HepG2 (cell line): ENCODE measurements around the gene RAP1GAP2. TPM values are rescaled to one million over a fixed set of nuclear protein-coding genes. Genes with fewer than 3 reads are reported as not detected.

Experiments used
- CBX2 ChIP-seq, 2 experiments: fragments of 200-600 bp in 1 of 2; sonication (generic); formaldehyde crosslinking in 1 of 2; IDR thresholded peaks; 2 replicates each; pipeline versions ENCODE4 v1.7.0 to v1.8.1; 2018 to 2022; ENCODE audit warnings: low read depth in 2 of 2, low read length in 1 of 2, mild to moderate bottlenecking in 1 of 2, missing genetic modification reagents in 1 of 2
- HDAC6 ChIP-seq: fragments of 200-600 bp; sonication (generic); IDR thresholded peaks from 2 replicates; pipeline ENCODE4 v1.7.0; 2017; ENCODE audit warnings: mild to moderate bottlenecking, antibody characterized with exemption, low read length, low read depth
- JARID2 ChIP-seq: sonication (generic); formaldehyde crosslinking; IDR thresholded peaks from 2 replicates; pipeline ENCODE4 v1.8.1; 2023; ENCODE audit warnings: missing genetic modification reagents, inconsistent platforms; ENCODE audit not compliant: insufficient replicate concordance
- PAXIP1 ChIP-seq: sonication (generic); formaldehyde crosslinking; conservative IDR thresholded peaks from 2 replicates; pipeline ENCODE4 v1.4.0; 2020; ENCODE audit warnings: mild to moderate bottlenecking, missing genetic modification reagents, moderate library complexity
- POGK ChIP-seq: sonication (generic); formaldehyde crosslinking; conservative IDR thresholded peaks from 2 replicates; pipeline ENCODE4 v1.8.0; 2022; ENCODE audit warnings: mild to moderate bottlenecking, moderate library complexity, missing genetic modification reagents
- RARG ChIP-seq: sonication (generic); formaldehyde crosslinking; IDR thresholded peaks from 2 replicates; pipeline ENCODE4 v1.4.0; 2020; ENCODE audit warnings: low read depth, mild to moderate bottlenecking, missing genetic modification reagents
- REL ChIP-seq: sonication (generic); formaldehyde crosslinking; conservative IDR thresholded peaks from 2 replicates; pipeline ENCODE4 v1.8.0; 2022; ENCODE audit warnings: mild to moderate bottlenecking, missing genetic modification reagents, moderate library complexity
- RORA ChIP-seq: sonication (generic); formaldehyde crosslinking; IDR thresholded peaks from 2 replicates; pipeline ENCODE4 v1.5.0; 2020; ENCODE audit warnings: mild to moderate bottlenecking, missing genetic modification reagents, moderate library complexity
- RXRA ChIP-seq: sonication (generic); formaldehyde crosslinking; IDR thresholded peaks from 2 replicates; pipeline ENCODE4 v1.5.1; 2020; ENCODE audit warnings: missing genetic modification reagents
- SP1 ChIP-seq, 2 experiments: fragments of 450-650 bp in 1 of 2; sonication (generic) in 1 of 2; formaldehyde crosslinking in 1 of 2; IDR thresholded peaks; 2 replicates each; pipeline versions ENCODE4 v1.4.0 to v1.6.1; 2016 to 2020; ENCODE audit warnings: missing genetic modification reagents in 1 of 2
- ZNF251 ChIP-seq: sonication (generic); formaldehyde crosslinking; IDR thresholded peaks from 2 replicates; pipeline ENCODE4 v1.9.0; 2021; ENCODE audit warnings: mild to moderate bottlenecking, missing genetic modification reagents
- ZNF318 ChIP-seq: sonication (generic); formaldehyde crosslinking; IDR thresholded peaks from 2 replicates; pipeline ENCODE4 v1.4.0; 2020; ENCODE audit warnings: mild to moderate bottlenecking, missing genetic modification reagents
- ZNF766 ChIP-seq: sonication (generic); formaldehyde crosslinking; IDR thresholded peaks from 2 replicates; pipeline ENCODE4 v1.5.0; 2020; ENCODE audit warnings: missing genetic modification reagents, borderline replicate concordance
- ZNF883 ChIP-seq: sonication (generic); formaldehyde crosslinking; IDR thresholded peaks from 2 replicates; pipeline ENCODE4 v1.5.1; 2020; ENCODE audit warnings: mild to moderate bottlenecking, missing genetic modification reagents; ENCODE audit errors: not compliant biosample characterization
- polyA plus RNA-seq, 8 experiments: library from polyadenylated mRNA; depleted of rRNA in 3 of 8; stranded (reverse) in 7 of 8; unstranded in 1 of 8; fragments of >200 nt; fragmentation: Illumina TruSeq in 4 of 8; extraction: Trizol in 4 of 8; gene quantifications; 2 replicates each; pipeline versions ENCODE4 v1.2.1 to v1.2.3, GENCODE V29; 2011 to 2016; ENCODE audit warnings: low read depth in 4 of 8, missing spikeins in 1 of 8, mixed read lengths in 1 of 8; ENCODE audit not compliant: insufficient read depth in 1 of 8
- total RNA-seq, 5 experiments: library from RNA; depleted of rRNA; stranded (reverse); fragments of >200 nt; fragmentation: Illumina TruSeq; extraction: Trizol; gene quantifications; 2 replicates each; pipeline ENCODE4 v1.2.3, GENCODE V29; 2016; ENCODE audit warnings: low read depth in 1 of 5

The RAP1GAP2 gene
- total and polyA plus RNA-seq, 2 of the 13 experiments (the other 11 are each of a cell fraction or from before 2014, with no cell fraction given): 10.9 to 12.0 TPM

GRCh38 chr17:3048727-3049471, 252.7 kb downstream of the RAP1GAP2 start (continued):
- TF ChIP-seq PAXIP1 (CRISPR knock-in tag) (no peak; the same call in 1 of the 2 replicates), REL (CRISPR knock-in tag) (no peak), RXRA (CRISPR knock-in tag) (no peak), SP1 (IDR thresholded peaks at IDR 0.05) (no peak), SP1 (CRISPR knock-in tag; IDR thresholded peaks at IDR 0.05) (peak; percentile 39; the same call in 1 of the 2 replicates), HDAC6 (no peak), ZNF251 (CRISPR knock-in tag) (no peak), RARG (CRISPR knock-in tag) (no peak), ZNF318 (CRISPR knock-in tag) (no peak), RORA (CRISPR knock-in tag) (no peak), ZNF883 (no peak), POGK (0 out of 2 replicates have a peak, but pooled peaks have one; percentile 44), CBX2 (IDR thresholded peaks at IDR 0.05; ENCODE audit: low read depth, low read length) (no peak), CBX2 (CRISPR knock-in tag; IDR thresholded peaks at IDR 0.05; ENCODE audit: low read depth) (no peak), JARID2 (CRISPR knock-in tag) (no peak), ZNF766 (CRISPR knock-in tag) (no peak)
